A549 (cell line): Measurements from ENCODE around the gene ENAH.

Experiments used
- BHLHE40 ChIP-seq: IDR thresholded peaks from 2 replicates; pipeline ENCODE4 v1.6.1; 2012; ENCODE audit warnings: low read depth, low read length, inconsistent platforms
- MYC ChIP-seq: IDR thresholded peaks from 2 replicates; pipeline ENCODE4 v1.6.1; 2012; ENCODE audit warnings: mild to moderate bottlenecking, inconsistent platforms, low read length, improper control_type of control experiment, borderline replicate concordance
- POLR2A ChIP-seq: IDR thresholded peaks from 2 replicates; pipeline ENCODE4 v1.6.1; 2012; ENCODE audit warnings: mild to moderate bottlenecking, low read length
- SMC3 ChIP-seq: fragments of >200 bp; sonication (Bioruptor Twin); formaldehyde crosslinking; IDR thresholded peaks from 3 replicates; pipeline ENCODE4 v1.6.1; 2018; ENCODE audit warnings: inconsistent platforms

GRCh38 chr1:225477296-225477911 is 175.5 kb downstream of the ENAH start:
- TF ChIP-seq SMC3 (no peak), POLR2A (no peak), MYC (no peak), BHLHE40 (no peak)
